Fibroblast of lung (primary cell): ENCODE measurements around the gene CSRP1.

Experiments
- EZH2 ChIP-seq: IDR thresholded peaks from 2 replicates; pipeline ENCODE4 v1.5.1; 2012; ENCODE audit warnings: low read length, control low read depth, mild to moderate bottlenecking; ENCODE audit errors: missing control alignments
- TF ChIP-seq, protein P1 (sequence below), 2 donors: IDR thresholded peaks in 1 of 2; conservative IDR thresholded peaks in 1 of 2; 1 replicate in 1 of 2; 2 replicates in 1 of 2; pipeline ENCODE4 v1.5.1; 2011 to 2012; ENCODE audit warnings: low read length in 2 of 2, control low read depth in 1 of 2, inconsistent platforms in 1 of 2, low read depth in 1 of 2, mild to moderate bottlenecking in 1 of 2

GRCh38 chr1:201457508-201457960 is 49.4 kb downstream of the CSRP1 start:
- TF ChIP-seq, protein P1, sequence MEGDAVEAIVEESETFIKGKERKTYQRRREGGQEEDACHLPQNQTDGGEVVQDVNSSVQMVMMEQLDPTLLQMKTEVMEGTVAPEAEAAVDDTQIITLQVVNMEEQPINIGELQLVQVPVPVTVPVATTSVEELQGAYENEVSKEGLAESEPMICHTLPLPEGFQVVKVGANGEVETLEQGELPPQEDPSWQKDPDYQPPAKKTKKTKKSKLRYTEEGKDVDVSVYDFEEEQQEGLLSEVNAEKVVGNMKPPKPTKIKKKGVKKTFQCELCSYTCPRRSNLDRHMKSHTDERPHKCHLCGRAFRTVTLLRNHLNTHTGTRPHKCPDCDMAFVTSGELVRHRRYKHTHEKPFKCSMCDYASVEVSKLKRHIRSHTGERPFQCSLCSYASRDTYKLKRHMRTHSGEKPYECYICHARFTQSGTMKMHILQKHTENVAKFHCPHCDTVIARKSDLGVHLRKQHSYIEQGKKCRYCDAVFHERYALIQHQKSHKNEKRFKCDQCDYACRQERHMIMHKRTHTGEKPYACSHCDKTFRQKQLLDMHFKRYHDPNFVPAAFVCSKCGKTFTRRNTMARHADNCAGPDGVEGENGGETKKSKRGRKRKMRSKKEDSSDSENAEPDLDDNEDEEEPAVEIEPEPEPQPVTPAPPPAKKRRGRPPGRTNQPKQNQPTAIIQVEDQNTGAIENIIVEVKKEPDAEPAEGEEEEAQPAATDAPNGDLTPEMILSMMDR (conservative IDR thresholded peaks at IDR 0.05 in 1 of 2, IDR thresholded peaks at IDR 0.05 in 1 of 2; ENCODE audit: low read depth in 1 of 2, low read length in 2 of 2) = no peak
- no peak for TF ChIP-seq EZH2
